GM06990 (cell line): ENCODE measurements around the gene LITAF.
"Not testable (repeated sequence)": the region's sequence is repeated elsewhere in the genome, so short reads cannot be mapped to it uniquely, and the experiment has no call there.

ENCODE experiments used
- DNase-seq: peaks from one replicate; pipeline ENCODE4 v3.0.0-alpha.2; 2011; ENCODE audit not compliant: insufficient read length; ENCODE audit errors: extremely low read depth
- H3K27me3 ChIP-seq: replicated peaks from 2 replicates; pipeline ENCODE4 v1.6.0; 2011; ENCODE audit warnings: low read length; ENCODE audit not compliant: control insufficient read depth, insufficient read depth
- H3K36me3 ChIP-seq: 2 replicates; pipeline ENCODE4 v1.5.1; 2011; ENCODE audit warnings: low read length; ENCODE audit not compliant: control insufficient read depth, insufficient read depth
- H3K4me3 ChIP-seq: replicated peaks from 2 replicates; pipeline ENCODE4 v1.5.1; 2011; ENCODE audit warnings: low read depth, mild to moderate bottlenecking, control low read depth, low read length
- TF ChIP-seq, protein P1 (sequence below): IDR thresholded peaks from 2 replicates; pipeline ENCODE4 v1.5.1; 2011; ENCODE audit warnings: low read length, control low read depth, mild to moderate bottlenecking, inconsistent platforms; ENCODE audit not compliant: insufficient read depth, poor library complexity, severe bottlenecking

Gene LITAF

DNA sequence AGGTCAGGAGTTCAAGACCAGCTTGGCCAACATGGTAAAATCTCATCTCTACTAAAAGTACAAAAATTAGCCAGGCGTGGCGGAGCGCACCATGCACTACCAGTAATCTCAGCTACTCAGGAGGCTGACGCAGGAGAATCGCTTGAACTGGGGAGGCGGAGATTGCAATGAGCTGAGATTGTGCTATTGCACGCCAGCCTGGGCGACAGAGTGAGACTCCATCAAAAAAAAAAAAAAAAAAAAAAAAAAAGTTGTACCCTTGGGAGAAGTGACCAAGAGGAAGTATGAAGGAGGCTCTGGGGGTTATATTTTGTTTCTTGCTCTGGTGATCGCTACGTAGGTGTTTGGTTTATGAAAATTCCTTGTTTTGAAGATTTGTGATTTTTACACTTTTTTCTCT lies 66.3 kb downstream of the LITAF start:
- Histone ChIP-seq H3K36me3 (no peaks in the 10 kb centered on the region), H3K27me3 (no peaks in the 10 kb centered on the region), H3K4me3 (no peak overlapping the region)
- DNase-seq = no peak
- TF ChIP-seq, protein P1, sequence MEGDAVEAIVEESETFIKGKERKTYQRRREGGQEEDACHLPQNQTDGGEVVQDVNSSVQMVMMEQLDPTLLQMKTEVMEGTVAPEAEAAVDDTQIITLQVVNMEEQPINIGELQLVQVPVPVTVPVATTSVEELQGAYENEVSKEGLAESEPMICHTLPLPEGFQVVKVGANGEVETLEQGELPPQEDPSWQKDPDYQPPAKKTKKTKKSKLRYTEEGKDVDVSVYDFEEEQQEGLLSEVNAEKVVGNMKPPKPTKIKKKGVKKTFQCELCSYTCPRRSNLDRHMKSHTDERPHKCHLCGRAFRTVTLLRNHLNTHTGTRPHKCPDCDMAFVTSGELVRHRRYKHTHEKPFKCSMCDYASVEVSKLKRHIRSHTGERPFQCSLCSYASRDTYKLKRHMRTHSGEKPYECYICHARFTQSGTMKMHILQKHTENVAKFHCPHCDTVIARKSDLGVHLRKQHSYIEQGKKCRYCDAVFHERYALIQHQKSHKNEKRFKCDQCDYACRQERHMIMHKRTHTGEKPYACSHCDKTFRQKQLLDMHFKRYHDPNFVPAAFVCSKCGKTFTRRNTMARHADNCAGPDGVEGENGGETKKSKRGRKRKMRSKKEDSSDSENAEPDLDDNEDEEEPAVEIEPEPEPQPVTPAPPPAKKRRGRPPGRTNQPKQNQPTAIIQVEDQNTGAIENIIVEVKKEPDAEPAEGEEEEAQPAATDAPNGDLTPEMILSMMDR = no peak

DNA sequence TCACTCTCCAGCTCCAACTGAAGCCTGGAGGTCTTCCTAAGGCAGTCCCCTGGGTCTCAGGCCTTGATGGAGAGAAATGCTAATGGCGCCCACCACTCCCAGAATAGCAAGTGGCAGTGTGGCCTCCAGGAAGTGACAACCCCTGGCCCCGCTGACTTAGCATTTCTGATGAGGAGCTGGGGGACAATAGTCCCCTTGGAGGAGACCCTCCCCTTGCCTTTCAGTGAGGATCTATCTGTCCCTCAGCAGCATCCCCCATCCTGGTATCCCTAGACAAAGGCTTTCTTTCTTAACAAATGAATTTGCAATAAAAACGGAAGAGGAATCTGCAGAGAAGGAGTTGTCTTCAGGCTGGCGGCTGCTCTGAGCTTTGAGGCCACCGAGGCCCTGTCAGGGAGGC lies 68.8 kb downstream of the LITAF start:
- DNase-seq = no peak
- Histone ChIP-seq H3K4me3 (no peak overlapping the region), H3K36me3 (no peaks in the 10 kb centered on the region), H3K27me3 (no peaks in the 10 kb centered on the region)
- TF ChIP-seq, protein P1 = no peak

DNA sequence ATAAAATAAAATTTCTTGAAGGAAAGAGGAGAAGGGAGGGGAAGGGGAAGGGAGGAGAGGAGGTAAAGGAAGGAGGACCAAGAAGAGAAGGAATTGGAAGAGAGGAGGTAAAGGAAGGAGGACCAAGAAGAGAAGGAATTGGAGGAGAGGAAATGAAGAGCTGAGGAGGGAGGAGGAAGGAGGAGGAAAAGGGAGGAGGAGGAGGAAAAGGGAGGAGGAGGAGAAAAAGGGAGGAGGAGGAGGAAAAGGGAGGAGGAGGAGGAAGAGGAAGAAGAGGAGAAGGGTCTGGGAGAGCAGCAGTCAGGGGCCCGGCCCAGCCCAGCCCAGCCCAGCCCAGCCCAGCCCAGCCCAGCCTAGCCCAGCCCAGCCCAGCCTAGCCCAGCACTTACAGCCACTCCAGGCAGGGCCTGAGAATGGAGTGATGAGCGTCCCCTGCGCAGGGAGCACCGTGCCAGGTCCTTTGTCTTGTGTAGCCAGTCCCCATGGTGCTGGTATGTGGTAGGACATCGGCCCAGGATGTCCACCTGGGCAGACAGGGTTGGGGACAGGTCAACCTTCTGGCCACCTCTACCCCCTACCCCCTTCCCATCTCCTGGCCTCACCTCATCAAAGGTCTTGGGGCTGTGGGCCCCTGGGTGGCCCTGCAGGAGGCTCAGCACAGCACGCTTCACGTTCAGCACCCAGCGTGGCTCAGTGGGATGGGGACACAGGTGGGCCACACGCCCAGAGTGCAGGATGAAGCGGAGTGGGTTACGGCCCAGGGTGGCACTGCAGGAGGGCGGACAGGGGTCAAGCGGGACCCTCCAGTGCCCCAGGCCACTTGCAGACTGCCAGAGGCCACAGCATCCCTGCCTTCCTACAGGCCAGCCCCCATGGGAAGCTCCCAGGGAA lies 70.9 kb downstream of the LITAF start:
- H3K4me3 ChIP-seq = no peak overlapping the region
- H3K36me3 ChIP-seq = no peaks in the 10 kb centered on the region
- TF ChIP-seq, protein P1 = no peak
- no peak for DNase-seq
- H3K27me3 ChIP-seq = no peaks in the 10 kb centered on the region

DNA sequence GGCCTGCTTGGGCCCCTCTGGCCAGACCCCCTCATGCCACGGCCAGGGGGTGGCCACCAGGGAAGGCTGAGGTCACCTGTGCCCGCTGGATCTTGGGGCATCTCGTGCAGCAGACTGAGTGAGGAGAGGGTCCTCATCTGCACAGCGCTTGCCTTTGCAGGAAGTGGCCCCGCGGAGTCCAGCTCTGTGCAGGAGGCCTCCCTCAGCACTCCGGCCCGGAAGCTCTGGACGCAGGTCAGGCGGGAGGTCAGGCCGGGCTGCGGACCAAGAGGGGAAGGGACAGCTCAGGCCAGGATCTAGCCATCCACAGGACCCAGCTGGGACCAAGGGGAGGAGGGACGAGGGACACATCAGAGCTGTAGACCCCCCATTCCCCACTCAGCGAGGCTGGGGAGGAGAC lies 72.4 kb downstream of the LITAF start:
- no peak for DNase-seq
- Histone ChIP-seq H3K27me3 (no peaks in the 10 kb centered on the region), H3K4me3 (no peak overlapping the region), H3K36me3 (no peaks in the 10 kb centered on the region)
- TF ChIP-seq, protein P1 = no peak

DNA sequence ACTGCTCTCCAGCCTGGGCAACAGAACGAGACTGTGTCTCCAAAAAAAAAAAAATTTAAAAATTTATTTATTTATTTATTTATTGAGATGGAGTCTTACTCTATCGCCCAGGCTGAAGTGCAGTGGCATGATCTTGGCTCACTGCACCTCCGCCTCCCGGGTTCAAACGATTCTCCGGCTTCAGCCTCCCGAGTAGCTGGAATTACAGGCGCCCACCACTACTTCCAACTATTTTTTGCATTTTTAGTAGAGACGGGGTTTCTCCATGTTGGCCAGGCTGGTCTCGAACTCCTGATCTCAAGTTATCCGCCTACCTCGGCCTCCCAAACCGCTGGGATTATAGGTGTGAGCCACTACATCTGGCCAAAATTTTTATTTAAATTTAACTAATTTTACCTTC lies 73.4 kb downstream of the LITAF start:
- not testable (repeated sequence) for H3K36me3 ChIP-seq, DNase-seq

DNA sequence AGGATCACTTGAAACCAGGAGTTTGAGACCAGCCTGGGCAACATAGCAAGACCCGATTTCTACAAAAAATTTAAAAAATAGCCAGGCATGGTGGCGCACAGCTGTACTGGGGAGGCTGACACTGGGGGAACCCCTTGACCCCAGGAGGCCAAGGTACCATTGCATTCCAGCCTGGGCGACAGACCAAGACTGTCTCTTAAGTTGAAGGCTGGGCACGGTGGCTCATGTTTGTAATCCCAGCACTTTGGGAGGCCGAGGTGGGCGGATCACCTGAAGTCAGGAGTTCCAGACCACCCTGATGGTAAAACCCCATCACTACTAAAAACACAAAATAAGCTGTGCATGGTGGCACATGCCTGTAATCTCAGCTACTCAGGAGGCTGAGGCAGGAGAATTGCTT lies 74.9 kb downstream of the LITAF start:
- TF ChIP-seq, protein P1 = no peak
- Histone ChIP-seq H3K27me3 (no peaks in the 10 kb centered on the region), H3K36me3 (no peaks in the 10 kb centered on the region), H3K4me3 (no peak overlapping the region)
- DNase-seq = no peak

More for the DNA sequence above, 73.4 kb downstream of the LITAF start:
- H3K27me3 ChIP-seq, H3K4me3 ChIP-seq: not testable (repeated sequence)
